A549 (cell line): ENCODE results near the gene KLHL1. TPM values are rescaled to one million over a fixed set of nuclear protein-coding genes. Genes with fewer than 3 reads are reported as not detected.

Experiments
- ATAC-seq, 2 experiments: fragments of 200-7000 bp in 1 of 2; fragments of >200 bp in 1 of 2; cut with Nextera tagmentation in 1 of 2; cut with Tn5 transposase in 1 of 2; 3 replicates each; pipeline versions ENCODE4 v1.8.0 to v1.9.1; 2018 to 2020; ENCODE audit warnings: mild to moderate bottlenecking in 1 of 2, moderate library complexity in 1 of 2
- CTCF ChIA-PET: fragments of 300-600 bp; sonication (Branson Sonifier 250); formaldehyde crosslinking; extraction: SDS; loops from one replicate; lab custom pipeline; 2021; ENCODE audit warnings: antibody characterized with exemption, inconsistent platforms; lab: Yijun Ruan, JAX
- POLR2A ChIA-PET: fragments of 350-600 bp; formaldehyde crosslinking; extraction: SDS; loops from one replicate; lab custom pipeline; 2021; ENCODE audit warnings: antibody characterized with exemption, inconsistent platforms; lab: Yijun Ruan, JAX
- DNase-seq, 2 experiments: peaks; one replicate each; pipeline versions ENCODE4 v3.0.0 to v3.0.0-alpha.2; 2011 to 2016; ENCODE audit warnings: low read depth in 1 of 2, low spot score in 1 of 2
- FAIRE-seq: peaks from 2 replicates; lab custom pipeline; 2011; peaks lifted over from hg19 to GRCh38; lab: Jason Lieb, UNC
- H3K27ac ChIP-seq, 2 experiments: fragments of >200 bp; sonication (Bioruptor Twin); formaldehyde crosslinking; 3 replicates each; pipeline ENCODE4 v1.5.1; 2016 to 2017
- H3K4me1 ChIP-seq: fragments of >200 bp; sonication (Bioruptor Twin); formaldehyde crosslinking; 3 replicates; pipeline ENCODE4 v1.6.1; 2016
- H3K4me2 ChIP-seq: fragments of >200 bp; sonication (Bioruptor Twin); formaldehyde crosslinking; 3 replicates; pipeline ENCODE4 v1.6.1; 2016
- H3K4me3 ChIP-seq: fragments of >200 bp; sonication (Bioruptor Twin); formaldehyde crosslinking; 3 replicates; pipeline ENCODE4 v1.5.1; 2016
- H3K9me3 ChIP-seq: fragments of >200 bp; sonication (Bioruptor Twin); formaldehyde crosslinking; 3 replicates; pipeline ENCODE4 v1.6.1; 2016
- BHLHE40 ChIP-seq: IDR thresholded peaks from 2 replicates; pipeline ENCODE4 v1.6.1; 2012; ENCODE audit warnings: low read depth, low read length, inconsistent platforms
- CBX2 ChIP-seq: fragments of 200-600 bp; sonication (generic); IDR thresholded peaks from 2 replicates; pipeline ENCODE4 v1.6.1; 2016; ENCODE audit warnings: low read depth, mild to moderate bottlenecking, borderline replicate concordance
- CBX8 ChIP-seq: fragments of 200-600 bp; sonication (generic); IDR thresholded peaks from 2 replicates; pipeline ENCODE4 v1.6.1; 2016
- CEBPB ChIP-seq, 2 experiments: fragments of >200 bp in 1 of 2; sonication (Bioruptor Twin) in 1 of 2; formaldehyde crosslinking in 1 of 2; IDR thresholded peaks; 2 replicates each; pipeline ENCODE4 v1.6.1; 2012 to 2016
- CHD2 ChIP-seq: fragments of 150-350 bp; IDR thresholded peaks from 2 replicates; pipeline ENCODE4 v1.6.1; 2014; ENCODE audit warnings: low read length; ENCODE audit not compliant: partially characterized antibody
- ESRRA ChIP-seq: fragments of 150-350 bp; IDR thresholded peaks from 2 replicates; pipeline ENCODE4 v1.6.1; 2014; ENCODE audit warnings: mild to moderate bottlenecking, low read length, borderline replicate concordance
- HDAC2 ChIP-seq: fragments of 200-600 bp; sonication (generic); IDR thresholded peaks from 2 replicates; pipeline ENCODE4 v1.6.1; 2016
- HEYL ChIP-seq: fragments of 250-450 bp; sonication (Bioruptor Pico); IDR thresholded peaks from 2 replicates; pipeline ENCODE4 v1.8.0; 2021; ENCODE audit warnings: mild to moderate bottlenecking, moderate library complexity
- HOXA7 ChIP-seq: fragments of 250-450 bp; sonication (Bioruptor Pico); IDR thresholded peaks from 2 replicates; pipeline ENCODE4 v1.5.0; 2020; ENCODE audit warnings: mild to moderate bottlenecking, moderate library complexity
- JUN ChIP-seq, 2 experiments: fragments of >200 bp; sonication (Bioruptor Twin); formaldehyde crosslinking; IDR thresholded peaks; 2 replicates in 1 of 2; 3 replicates in 1 of 2; pipeline ENCODE4 v1.6.1; 2016 to 2017
- MAX ChIP-seq: IDR thresholded peaks from 2 replicates; pipeline ENCODE4 v1.6.1; 2012
- NR3C1 ChIP-seq: fragments of >200 bp; sonication (Bioruptor Twin); formaldehyde crosslinking; IDR thresholded peaks from 3 replicates; pipeline ENCODE4 v1.6.1; 2017
- PBX3 ChIP-seq: IDR thresholded peaks from 2 replicates; pipeline ENCODE4 v1.6.1; 2012
- PHF8 ChIP-seq: fragments of 200-600 bp; sonication (generic); IDR thresholded peaks from 2 replicates; pipeline ENCODE4 v1.6.1; 2016; ENCODE audit warnings: low read depth, mild to moderate bottlenecking, antibody characterized with exemption, moderate library complexity, borderline replicate concordance
- POLR2A ChIP-seq: IDR thresholded peaks from 2 replicates; pipeline ENCODE4 v1.6.1; 2012; ENCODE audit warnings: mild to moderate bottlenecking, low read length
- RAD21 ChIP-seq, 2 experiments: fragments of >200 bp in 1 of 2; sonication (Bioruptor Twin) in 1 of 2; formaldehyde crosslinking in 1 of 2; IDR thresholded peaks in 1 of 2; conservative IDR thresholded peaks in 1 of 2; 2 replicates in 1 of 2; 3 replicates in 1 of 2; pipeline ENCODE4 v1.6.1; 2012 to 2018; ENCODE audit warnings: inconsistent platforms in 1 of 2
- RARB ChIP-seq: fragments of 250-450 bp; sonication (Bioruptor Pico); IDR thresholded peaks from 2 replicates; pipeline ENCODE4 v1.8.0; 2021; ENCODE audit warnings: mild to moderate bottlenecking, moderate library complexity
- RCOR1 ChIP-seq: fragments of 150-350 bp; IDR thresholded peaks from 2 replicates; pipeline ENCODE4 v1.6.1; 2014; ENCODE audit warnings: antibody characterized with exemption, low read length, low read depth
- RFX5 ChIP-seq: fragments of 450-650 bp; IDR thresholded peaks from 2 replicates; pipeline ENCODE4 v1.7.1; 2014; ENCODE audit warnings: antibody characterized with exemption, mild to moderate bottlenecking, moderate library complexity
- SMC3 ChIP-seq: fragments of >200 bp; sonication (Bioruptor Twin); formaldehyde crosslinking; IDR thresholded peaks from 3 replicates; pipeline ENCODE4 v1.6.1; 2018; ENCODE audit warnings: inconsistent platforms
- SREBF2 ChIP-seq: fragments of 450-650 bp; IDR thresholded peaks from 2 replicates; pipeline ENCODE4 v1.6.1; 2014; ENCODE audit warnings: mild to moderate bottlenecking, moderate library complexity
- TP53 ChIP-seq: fragments of 250-450 bp; sonication (Bioruptor Pico); IDR thresholded peaks from 2 replicates; pipeline ENCODE4 v1.5.0; 2021; ENCODE audit warnings: mild to moderate bottlenecking, moderate library complexity
- WGBS: methylation state at CpG from one replicate; pipeline ENCODE4 v1.1.6; 2017; ENCODE audit errors: missing lambda C conversion rate; 5-methylcytosine and 5-hydroxymethylcytosine counted together
- polyA plus RNA-seq, 4 experiments: library from polyadenylated mRNA; depleted of rRNA in 3 of 4; stranded (reverse); fragments of >200 nt; fragmentation: RNase III in 1 of 4; extraction: RNeasy Plus Mini Kit Qiagen cat#74134 plus additional on column Dnase treatment in 1 of 4; gene quantifications; 2 replicates in 3 of 4; 3 replicates in 1 of 4; pipeline ENCODE4 v1.2.3, GENCODE V29; 2011 to 2017
- TF ChIP-seq, protein P1 (sequence below): fragments of 200-600 bp; sonication (generic); IDR thresholded peaks from 2 replicates; pipeline ENCODE4 v1.6.1; 2016; ENCODE audit warnings: antibody characterized with exemption, mild to moderate bottlenecking, moderate library complexity
- TF ChIP-seq, protein P2 (sequence below): fragments of >200 bp; sonication (Bioruptor Twin); formaldehyde crosslinking; IDR thresholded peaks from 3 replicates; pipeline ENCODE4 v1.5.1; 2016
- TF ChIP-seq, protein P3 (sequence below): fragments of 250-450 bp; sonication (Bioruptor Pico); IDR thresholded peaks from 2 replicates; pipeline ENCODE4 v1.5.0; 2021; ENCODE audit warnings: mild to moderate bottlenecking, moderate library complexity, borderline replicate concordance

The KLHL1 gene
- polyA plus RNA-seq, 2 of the 4 experiments (the other 2 are of a cell fraction), result not detected

- CTCF ChIA-PET, result no interaction called here
- no peaks in the 10 kb centered on the region for H3K4me1 ChIP-seq
- POLR2A ChIA-PET, result no interaction called here
- ATAC-seq (no peak), DNase-seq (no peak), FAIRE-seq (no peak)
- 46% methylated on average over 1 of the region's 1 CpG for WGBS
- TF ChIP-seq MAX, result no peak
- TF ChIP-seq RARB (CRISPR knock-in tag), result no peak
- no peak for TF ChIP-seq ESRRA
- TF ChIP-seq HOXA7 (CRISPR knock-in tag), result no peak
- no peak for TF ChIP-seq TP53 (CRISPR knock-in tag)
- TF ChIP-seq CBX2, result no peak
- TF ChIP-seq NR3C1, result no peak
- no peak for TF ChIP-seq CEBPB (IDR thresholded peaks at IDR 0.05)
- no peak for TF ChIP-seq HEYL
- no peak for TF ChIP-seq JUN (IDR thresholded peaks at IDR 0.05)
- no peak for TF ChIP-seq PHF8
- no peak for TF ChIP-seq RCOR1
- no peak for TF ChIP-seq HDAC2
- no peak for TF ChIP-seq BHLHE40
- no peak for TF ChIP-seq RAD21 (conservative IDR thresholded peaks at IDR 0.05 in 1 of 2, IDR thresholded peaks at IDR 0.05 in 1 of 2)
- TF ChIP-seq POLR2A, result no peak
- TF ChIP-seq CHD2, result no peak
- TF ChIP-seq, protein P1, sequence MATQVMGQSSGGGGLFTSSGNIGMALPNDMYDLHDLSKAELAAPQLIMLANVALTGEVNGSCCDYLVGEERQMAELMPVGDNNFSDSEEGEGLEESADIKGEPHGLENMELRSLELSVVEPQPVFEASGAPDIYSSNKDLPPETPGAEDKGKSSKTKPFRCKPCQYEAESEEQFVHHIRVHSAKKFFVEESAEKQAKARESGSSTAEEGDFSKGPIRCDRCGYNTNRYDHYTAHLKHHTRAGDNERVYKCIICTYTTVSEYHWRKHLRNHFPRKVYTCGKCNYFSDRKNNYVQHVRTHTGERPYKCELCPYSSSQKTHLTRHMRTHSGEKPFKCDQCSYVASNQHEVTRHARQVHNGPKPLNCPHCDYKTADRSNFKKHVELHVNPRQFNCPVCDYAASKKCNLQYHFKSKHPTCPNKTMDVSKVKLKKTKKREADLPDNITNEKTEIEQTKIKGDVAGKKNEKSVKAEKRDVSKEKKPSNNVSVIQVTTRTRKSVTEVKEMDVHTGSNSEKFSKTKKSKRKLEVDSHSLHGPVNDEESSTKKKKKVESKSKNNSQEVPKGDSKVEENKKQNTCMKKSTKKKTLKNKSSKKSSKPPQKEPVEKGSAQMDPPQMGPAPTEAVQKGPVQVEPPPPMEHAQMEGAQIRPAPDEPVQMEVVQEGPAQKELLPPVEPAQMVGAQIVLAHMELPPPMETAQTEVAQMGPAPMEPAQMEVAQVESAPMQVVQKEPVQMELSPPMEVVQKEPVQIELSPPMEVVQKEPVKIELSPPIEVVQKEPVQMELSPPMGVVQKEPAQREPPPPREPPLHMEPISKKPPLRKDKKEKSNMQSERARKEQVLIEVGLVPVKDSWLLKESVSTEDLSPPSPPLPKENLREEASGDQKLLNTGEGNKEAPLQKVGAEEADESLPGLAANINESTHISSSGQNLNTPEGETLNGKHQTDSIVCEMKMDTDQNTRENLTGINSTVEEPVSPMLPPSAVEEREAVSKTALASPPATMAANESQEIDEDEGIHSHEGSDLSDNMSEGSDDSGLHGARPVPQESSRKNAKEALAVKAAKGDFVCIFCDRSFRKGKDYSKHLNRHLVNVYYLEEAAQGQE, result no peak
- TF ChIP-seq RFX5, result no peak
- no peak overlapping the region for H3K27ac ChIP-seq
- H3K9me3 ChIP-seq, result no peaks in the 10 kb centered on the region
- no peak overlapping the region for H3K4me2 ChIP-seq
- no peak overlapping the region for H3K4me3 ChIP-seq
Observed at GRCh38 chr13:69721631-69722030, 386.6 kb downstream of the KLHL1 start.

DNA sequence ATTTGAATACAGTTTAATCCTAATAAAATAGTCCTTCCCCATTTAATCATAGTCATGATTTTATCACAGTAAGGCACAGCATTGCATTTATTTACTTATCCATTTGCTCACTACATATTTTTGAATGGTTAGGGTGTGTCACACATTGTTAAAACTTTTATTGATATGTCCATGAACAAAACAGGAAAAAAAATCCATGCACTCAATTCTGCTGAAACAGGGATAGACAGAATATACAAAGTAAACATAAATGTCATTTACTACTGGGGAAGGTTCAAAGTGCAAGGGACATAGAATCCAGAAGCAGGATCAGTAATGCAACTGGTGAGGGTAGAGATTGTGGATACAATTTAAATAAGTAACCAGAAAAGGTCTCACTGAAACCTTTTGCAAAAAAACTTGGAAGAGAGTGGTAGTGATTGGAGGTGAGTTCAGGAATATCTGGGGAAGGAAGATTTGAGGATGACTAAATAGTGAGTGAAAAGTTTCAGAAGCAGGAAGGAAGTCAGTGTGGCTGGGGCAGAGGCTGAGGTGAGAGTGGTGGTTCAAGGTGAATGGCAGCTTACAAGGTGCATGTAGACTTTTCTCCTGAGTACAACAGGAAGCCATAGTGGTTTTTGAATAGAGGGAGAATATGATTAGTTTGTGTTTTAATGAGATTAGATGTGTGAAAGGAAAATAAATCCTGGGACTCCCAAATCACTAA lies 387.8 kb downstream of the KLHL1 start:
- ChIA-PET POLR2A (no interaction called here), CTCF (no interaction called here)
- no peaks in the 10 kb centered on the region for H3K4me1 ChIP-seq
- no peak overlapping the region for H3K27ac ChIP-seq
- H3K9me3 ChIP-seq, result no peaks in the 10 kb centered on the region
- DNase-seq (no peak), FAIRE-seq (no peak), ATAC-seq (no peak)
- no peak overlapping the region for H3K4me3 ChIP-seq
- no peak overlapping the region for H3K4me2 ChIP-seq
- TF ChIP-seq, protein P1, result no peak
- no peak for TF ChIP-seq ESRRA
- TF ChIP-seq PHF8, result no peak
- TF ChIP-seq RFX5, result no peak
- no peak for TF ChIP-seq CHD2
- TF ChIP-seq SREBF2, result no peak
- no peak for TF ChIP-seq PBX3
- no peak for TF ChIP-seq SMC3
- TF ChIP-seq CBX8, result no peak
- no peak for TF ChIP-seq TP53 (CRISPR knock-in tag)
- TF ChIP-seq, protein P2, sequence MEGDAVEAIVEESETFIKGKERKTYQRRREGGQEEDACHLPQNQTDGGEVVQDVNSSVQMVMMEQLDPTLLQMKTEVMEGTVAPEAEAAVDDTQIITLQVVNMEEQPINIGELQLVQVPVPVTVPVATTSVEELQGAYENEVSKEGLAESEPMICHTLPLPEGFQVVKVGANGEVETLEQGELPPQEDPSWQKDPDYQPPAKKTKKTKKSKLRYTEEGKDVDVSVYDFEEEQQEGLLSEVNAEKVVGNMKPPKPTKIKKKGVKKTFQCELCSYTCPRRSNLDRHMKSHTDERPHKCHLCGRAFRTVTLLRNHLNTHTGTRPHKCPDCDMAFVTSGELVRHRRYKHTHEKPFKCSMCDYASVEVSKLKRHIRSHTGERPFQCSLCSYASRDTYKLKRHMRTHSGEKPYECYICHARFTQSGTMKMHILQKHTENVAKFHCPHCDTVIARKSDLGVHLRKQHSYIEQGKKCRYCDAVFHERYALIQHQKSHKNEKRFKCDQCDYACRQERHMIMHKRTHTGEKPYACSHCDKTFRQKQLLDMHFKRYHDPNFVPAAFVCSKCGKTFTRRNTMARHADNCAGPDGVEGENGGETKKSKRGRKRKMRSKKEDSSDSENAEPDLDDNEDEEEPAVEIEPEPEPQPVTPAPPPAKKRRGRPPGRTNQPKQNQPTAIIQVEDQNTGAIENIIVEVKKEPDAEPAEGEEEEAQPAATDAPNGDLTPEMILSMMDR, result no peak
- TF ChIP-seq, protein P3, sequence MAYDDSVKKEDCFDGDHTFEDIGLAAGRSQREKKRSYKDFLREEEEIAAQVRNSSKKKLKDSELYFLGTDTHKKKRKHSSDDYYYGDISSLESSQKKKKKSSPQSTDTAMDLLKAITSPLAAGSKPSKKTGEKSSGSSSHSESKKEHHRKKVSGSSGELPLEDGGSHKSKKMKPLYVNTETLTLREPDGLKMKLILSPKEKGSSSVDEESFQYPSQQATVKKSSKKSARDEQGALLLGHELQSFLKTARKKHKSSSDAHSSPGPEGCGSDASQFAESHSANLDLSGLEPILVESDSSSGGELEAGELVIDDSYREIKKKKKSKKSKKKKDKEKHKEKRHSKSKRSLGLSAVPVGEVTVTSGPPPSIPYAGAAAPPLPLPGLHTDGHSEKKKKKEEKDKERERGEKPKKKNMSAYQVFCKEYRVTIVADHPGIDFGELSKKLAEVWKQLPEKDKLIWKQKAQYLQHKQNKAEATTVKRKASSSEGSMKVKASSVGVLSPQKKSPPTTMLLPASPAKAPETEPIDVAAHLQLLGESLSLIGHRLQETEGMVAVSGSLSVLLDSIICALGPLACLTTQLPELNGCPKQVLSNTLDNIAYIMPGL (CRISPR knock-in tag), result no peak
